K562 (cell line): ENCODE data around the gene RBM5.

Source experiments
- PCBP2 ChIP-seq: fragments of 200-400 bp; formaldehyde crosslinking; IDR thresholded peaks from 2 replicates; pipeline ENCODE4 v1.6.1; 2018; ENCODE audit warnings: low read length, low read depth, mild to moderate bottlenecking, moderate library complexity; ENCODE audit not compliant: poor library complexity, severe bottlenecking
- SP1 ChIP-seq: sonication (generic); formaldehyde crosslinking; IDR thresholded peaks from 2 replicates; pipeline ENCODE4 v1.8.1; 2022; ENCODE audit warnings: mild to moderate bottlenecking, missing genetic modification reagents
- ZFP36 ChIP-seq: fragments of 150-350 bp; IDR thresholded peaks from 2 replicates; pipeline ENCODE4 v1.6.1; 2018; ENCODE audit warnings: low read length, low read depth; ENCODE audit not compliant: partially characterized antibody

DNA sequence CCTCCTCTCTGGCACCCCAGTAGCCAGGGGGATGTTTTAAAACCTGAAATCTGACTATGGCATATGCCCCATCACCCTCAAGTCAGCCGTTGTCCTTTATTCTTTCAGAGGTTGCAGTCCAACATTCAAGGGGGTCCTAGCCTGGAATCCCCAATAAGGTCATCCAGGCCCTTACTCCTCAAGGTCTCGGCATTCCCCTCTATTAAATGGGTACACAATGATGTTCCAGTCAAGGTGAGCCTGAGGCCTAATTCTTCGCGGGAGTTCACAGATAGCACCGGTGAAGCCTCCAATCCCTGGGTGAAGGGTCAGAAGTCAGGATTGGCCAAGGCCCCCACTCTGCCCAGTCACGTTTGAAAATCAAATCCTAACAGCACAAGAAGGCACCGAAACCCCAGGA lies 58.3 kb downstream of the RBM5 start:
- TF ChIP-seq PCBP2 (no peak), ZFP36 (no peak), SP1 (no peak)
